HG03135 (cell line): Measurements from ENCODE around the gene ARSG.

ENCODE experiments used
- ATAC-seq: cut with Tn5 transposase; IDR thresholded peaks from one replicate; pipeline ENCODE4 v1.9.1; 2021; ENCODE audit warnings: mild to moderate bottlenecking, moderate library complexity; ENCODE audit not compliant: unreplicated experiment

Gene ARSG

DNA sequence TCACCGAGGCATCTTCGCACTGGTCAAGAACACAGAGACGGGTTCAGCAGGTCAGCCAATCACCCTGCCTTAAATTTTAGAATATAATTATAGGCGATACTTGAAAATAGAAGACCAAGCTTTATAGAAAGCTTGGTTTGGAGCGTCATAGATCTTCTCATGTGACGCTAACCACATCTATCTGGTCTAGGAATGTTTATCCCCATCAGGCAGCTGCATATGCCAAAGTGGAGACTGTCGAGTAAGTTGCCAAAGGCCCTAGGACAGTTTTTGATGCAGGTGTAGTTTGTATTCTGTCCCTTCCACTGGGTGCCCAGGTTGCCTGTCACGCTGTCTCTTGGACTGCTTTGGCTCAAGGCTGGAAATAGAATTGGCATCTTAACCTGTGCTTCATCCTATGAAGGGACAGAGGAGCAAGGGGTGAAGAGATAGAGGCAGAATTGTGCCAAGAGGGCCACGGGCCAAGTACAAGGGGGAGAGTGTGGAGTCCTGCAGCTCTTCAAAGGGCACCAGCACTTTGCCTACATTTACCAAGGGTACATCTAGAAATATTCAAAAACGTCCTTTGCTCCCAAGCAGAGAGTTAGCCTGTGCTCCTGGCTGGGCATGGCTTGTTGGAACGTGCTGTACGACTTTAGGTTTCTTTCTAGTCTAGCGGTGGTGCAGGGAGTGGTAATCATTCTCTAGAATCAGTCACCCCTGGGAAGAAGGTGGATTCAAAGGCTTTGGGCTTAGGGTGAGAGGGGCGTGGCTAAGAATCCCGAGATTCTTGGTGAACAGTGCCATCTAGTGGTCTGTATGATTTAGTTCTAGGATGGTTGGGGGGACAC, 171.3 kb downstream of the ARSG start:
- ATAC-seq = no peak

DNA sequence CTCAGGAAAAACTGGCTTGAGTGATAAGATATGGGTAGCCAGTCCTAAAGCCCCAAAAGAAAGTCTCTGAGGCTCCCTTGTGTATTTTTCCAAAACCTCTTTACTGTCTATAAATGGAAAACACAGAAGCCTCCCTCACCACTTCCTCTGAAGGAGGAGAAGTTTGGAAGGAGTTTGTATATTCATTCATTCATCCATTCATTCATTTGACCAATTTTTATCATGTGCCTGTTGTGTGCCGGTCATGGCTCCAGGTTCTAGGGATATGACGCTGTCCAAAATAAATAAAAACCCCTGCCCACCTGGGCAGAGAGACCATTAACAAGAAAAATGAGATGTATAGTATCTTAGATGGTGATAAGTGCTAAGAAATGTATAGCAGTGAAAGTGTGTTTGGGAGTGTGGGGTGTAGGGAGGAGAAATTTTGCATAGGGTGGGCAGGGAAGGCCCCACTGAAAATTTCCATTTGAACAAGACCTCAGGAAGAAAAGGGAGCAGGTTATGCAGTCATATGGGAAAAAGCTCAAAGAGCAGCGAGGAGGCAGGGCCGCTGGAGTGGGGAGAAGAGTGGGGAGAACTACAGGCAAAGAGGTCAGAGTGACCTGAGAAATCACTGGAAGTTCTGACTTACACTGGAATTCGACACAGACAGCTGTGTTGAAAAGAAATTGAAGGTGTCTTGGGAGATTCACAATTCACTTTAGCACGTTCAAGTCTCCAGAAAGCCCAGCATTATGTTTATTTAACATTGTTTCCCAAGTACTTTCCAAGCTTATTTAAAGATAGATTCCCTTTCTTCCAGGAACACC, 172.1 kb downstream of the ARSG start:
- ATAC-seq = no peak

DNA sequence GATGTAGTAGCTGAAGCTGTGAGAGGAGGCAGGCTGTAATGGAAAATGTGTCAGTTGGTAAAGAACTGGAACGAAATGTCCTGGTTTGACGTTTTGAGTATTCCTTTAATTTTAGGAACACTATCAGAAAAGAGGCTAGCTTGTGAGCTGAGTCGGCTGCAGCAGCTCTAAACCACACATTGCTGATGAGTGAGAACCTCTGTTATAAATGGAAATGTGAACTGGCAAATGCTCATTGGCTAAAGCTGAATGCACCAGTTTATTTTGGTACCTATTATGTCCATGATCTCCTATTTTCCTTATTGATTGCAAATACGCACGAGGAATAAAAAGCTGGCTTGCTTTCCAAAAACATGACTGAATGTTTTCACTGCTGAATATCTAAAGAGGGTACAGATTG, 177.0 kb downstream of the ARSG start:
- ATAC-seq = no peak

DNA sequence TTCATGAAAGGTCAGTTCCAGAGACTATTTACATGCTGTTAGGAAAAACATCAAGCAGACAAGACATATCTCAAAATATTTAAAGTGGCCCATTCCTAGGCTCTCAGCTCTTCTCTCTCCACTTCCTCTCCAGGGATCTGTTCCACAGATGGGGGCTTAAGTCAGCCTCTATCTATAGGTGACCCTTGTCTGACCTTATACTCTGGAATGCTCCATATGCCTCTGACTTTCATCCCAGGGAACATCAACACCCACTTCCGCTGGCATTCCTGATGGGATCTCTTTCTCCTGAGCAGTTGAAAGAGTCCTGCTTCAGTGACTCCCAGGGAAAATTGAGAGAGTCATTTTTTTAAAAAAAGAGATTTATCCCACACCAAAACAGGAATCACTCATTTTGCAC, 177.5 kb downstream of the ARSG start:
- no peak for ATAC-seq
